ENCODE results near the gene ING3. TPM values are rescaled to one million over a fixed set of nuclear protein-coding genes. Genes with fewer than 3 reads are reported as not detected.

Gene ING3
- total and polyA plus RNA-seq, 9 of the 15 experiments (the other 6 are each of a cell fraction or from before 2014, with no cell fraction given): 22.8 to 233 (median 50.4) TPM

- H3K36me3 ChIP-seq (ENCODE audit: control insufficient read depth, insufficient read depth, low read length): peaks cover 94% of the 10 kb centered on the region
- no peaks in the 10 kb centered on the region for H3K27me3 ChIP-seq (ENCODE audit: control insufficient read depth in 2 of 2, insufficient read depth in 2 of 2, low read length in 2 of 2)
- in situ Hi-C loops (cut with MboI): loop anchor here (5.0 kb wide), 1 partner anchor 79 kb away; no protein-coding TSS in a partner anchor
- H3K27ac ChIP-seq (ENCODE audit: extremely low read depth, low read depth, low read length): peak overlapping the region; percentile 65
- peak overlapping the region; percentile 76 for H3K4me2 ChIP-seq (ENCODE audit: insufficient read depth, low read length)
- ChIA-PET CTCF (ENCODE audit: low intra/inter-chr PET ratio) (no interaction called here), POLR2A (interaction anchor here (0.6 to 6.3 kb wide), 10 partner anchors 8 to 181 kb away, joined by 3 to 56 read pairs (median 4); partner anchors contain the start of gene CPED1)
- no peaks in the 10 kb centered on the region for H3K9me1 ChIP-seq (ENCODE audit: control insufficient read depth, insufficient read depth, low read length)
- H3K9me3 ChIP-seq (replicated peaks; ENCODE audit: control insufficient read depth, insufficient read depth, low read depth, low read length): no peaks in the 10 kb centered on the region
- intact Hi-C loops (cut with micrococcal nuclease): no loop called here
- H3K4me3 ChIP-seq: peak overlapping the region; percentile 7; the same call in 1 of the 2 replicates
- H2AFZ ChIP-seq (ENCODE audit: low read depth, low read length): no peak overlapping the region
- H3K4me1 ChIP-seq (replicated peaks in 1 of 2; ENCODE audit: control insufficient read depth in 2 of 2, insufficient read depth in 2 of 2, low read length in 2 of 2): peaks cover 23 to 65% of the 10 kb centered on the region in 2 experiments
- H4K20me1 ChIP-seq (replicated peaks; ENCODE audit: control insufficient read depth, insufficient read depth, low read length): no peaks in the 10 kb centered on the region
- H3K79me2 ChIP-seq (ENCODE audit: control insufficient read depth, insufficient read depth, low read length): peaks cover 100% of the 10 kb centered on the region
- H3K9ac ChIP-seq (ENCODE audit: insufficient read depth in 1 of 2, low read depth in 2 of 2, low read length in 2 of 2): peak overlapping the region in 1 of 2 experiments; percentile 62; a peak in 2 of 4 replicates
- BruUV-seq (replicated peaks): no TSS peak
- WGBS (ENCODE audit: insufficient coverage, low coverage, missing lambda C conversion rate): 5% methylated on average over 1 of the region's 1 CpG
- DNase-seq (ENCODE audit: extremely low read depth in 1 of 4, low spot score in 3 of 4) (no peak), FAIRE-seq (no peak), ATAC-seq (no peak; the same call in 2 of the 3 replicates)
- TF ChIP-seq PHF20 (IDR thresholded peaks at IDR 0.05; ENCODE audit: partially characterized antibody) (no peak), NFYB (IDR thresholded peaks at IDR 0.05; ENCODE audit: extremely low read depth, insufficient read length) (no peak), PKNOX1 (IDR thresholded peaks at IDR 0.05) (peak; percentile 65), ZNF263 (CRISPR knock-in tag; IDR thresholded peaks at IDR 0.05; ENCODE audit: borderline replicate concordance) (no peak), GABPB1 (CRISPR knock-in tag; IDR thresholded peaks at IDR 0.05) (no peak), MEIS2 (IDR thresholded peaks at IDR 0.05; ENCODE audit: partially characterized antibody) (peak; percentile 55), PYGO2 (tag; IDR thresholded peaks at IDR 0.05) (no peak), ZC3H11A (IDR thresholded peaks at IDR 0.05; ENCODE audit: low read depth, low read length) (no peak), UBTF (IDR thresholded peaks at IDR 0.05; ENCODE audit: borderline replicate concordance in 1 of 2, low read depth in 2 of 2, low read length in 2 of 2) (no peak), RCOR1 (IDR thresholded peaks at IDR 0.05; ENCODE audit: borderline replicate concordance in 1 of 2, low read depth in 2 of 2, low read length in 2 of 2) (no peak), CSDE1 (IDR thresholded peaks at IDR 0.05) (no peak), PBX2 (CRISPR knock-in tag; IDR thresholded peaks at IDR 0.05; ENCODE audit: low read depth) (no peak), PBX2 (tag; conservative IDR thresholded peaks at IDR 0.05; ENCODE audit: low read depth) (peak; percentile 37), ZEB2 (IDR thresholded peaks at IDR 0.05) (no peak), MAZ (CRISPR knock-in tag; conservative IDR thresholded peaks at IDR 0.05 in 1 of 2, IDR thresholded peaks at IDR 0.05 in 1 of 2) (no peak)
Observed at GRCh38 chr7:120998520-120998919, 47.9 kb downstream of the ING3 start.
